GM19452 (cell line): ENCODE results near the gene SELENOH.

ENCODE experiments used
- ATAC-seq: cut with Tn5 transposase; IDR thresholded peaks from one replicate; pipeline ENCODE4 v1.9.1; 2021; ENCODE audit not compliant: unreplicated experiment

SELENOH gene

DNA sequence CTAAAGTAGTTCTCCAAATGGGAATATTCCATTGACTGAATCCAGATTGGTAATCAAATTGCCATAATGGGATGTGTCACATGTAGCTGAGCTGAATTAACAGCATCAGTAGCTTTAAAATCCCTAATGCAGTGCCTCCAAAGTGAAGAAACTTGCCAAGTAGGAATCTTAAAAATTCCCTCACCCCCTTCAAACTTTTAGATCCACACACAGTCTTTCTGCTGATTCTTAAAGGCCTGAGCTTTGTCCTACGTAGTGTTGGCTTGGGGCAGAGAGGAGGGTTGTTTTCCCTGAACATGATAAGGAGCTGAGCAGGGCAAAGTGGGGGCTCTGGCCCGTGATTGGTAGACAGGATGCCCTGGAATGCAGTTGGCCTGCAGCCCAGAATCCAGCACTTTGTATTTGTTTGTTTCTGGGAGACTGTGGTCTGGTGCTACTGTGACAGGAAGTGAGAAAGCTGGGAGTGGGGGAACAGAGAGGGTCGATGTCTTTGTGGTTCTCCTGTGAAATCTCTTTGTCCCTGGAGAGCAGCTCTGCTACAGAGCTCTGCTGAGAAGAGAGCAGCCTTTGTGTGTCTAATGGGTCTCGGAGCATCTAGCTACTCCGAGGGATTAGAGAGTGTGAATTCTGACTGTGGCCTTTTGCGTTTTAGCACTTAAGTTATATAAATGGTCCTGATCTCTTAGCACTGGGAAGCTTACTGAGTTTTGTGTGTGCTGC lies 37.2 kb downstream of the SELENOH start:
- no peak for ATAC-seq

DNA sequence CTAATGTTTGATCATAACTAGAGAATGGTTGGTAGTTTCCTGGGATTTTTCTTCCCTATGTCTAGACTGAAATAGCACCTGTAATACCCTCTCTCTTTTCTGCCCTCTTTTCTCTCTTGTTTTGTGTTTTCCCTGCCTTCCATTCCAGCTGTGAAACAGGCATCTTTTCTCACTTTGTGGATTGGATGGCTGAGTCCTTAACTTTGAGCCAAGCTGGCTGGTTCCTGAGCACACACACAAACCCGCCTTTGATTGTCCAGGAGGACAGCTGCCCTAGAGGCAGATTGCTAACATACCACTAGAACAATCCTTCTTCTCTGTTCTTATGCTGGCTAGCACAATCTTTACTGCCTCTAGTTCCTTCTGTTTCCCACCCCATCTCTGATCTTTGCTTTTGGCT lies 38.0 kb downstream of the SELENOH start:
- no peak for ATAC-seq

DNA sequence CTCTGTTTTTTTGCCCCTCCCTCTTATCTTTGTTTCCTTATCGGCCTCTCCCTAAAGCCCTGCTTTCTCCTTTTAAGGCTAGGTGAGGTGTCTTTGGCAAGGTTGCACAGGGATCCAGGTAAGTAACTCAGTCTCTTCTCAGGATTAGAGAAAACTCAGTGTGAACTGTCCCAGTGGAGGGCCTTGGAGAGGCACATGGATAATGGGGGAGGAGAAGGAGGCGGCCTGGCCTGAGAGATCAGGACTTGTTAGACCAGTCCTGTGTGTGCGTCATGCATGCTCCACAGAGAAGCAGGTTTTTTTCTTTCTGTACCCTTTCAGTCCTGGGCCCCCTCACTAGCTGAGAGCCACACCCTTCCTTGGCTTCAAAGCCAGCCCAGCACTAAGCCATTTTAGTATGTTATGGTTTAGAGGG lies 40.2 kb downstream of the SELENOH start:
- no peak for ATAC-seq

DNA sequence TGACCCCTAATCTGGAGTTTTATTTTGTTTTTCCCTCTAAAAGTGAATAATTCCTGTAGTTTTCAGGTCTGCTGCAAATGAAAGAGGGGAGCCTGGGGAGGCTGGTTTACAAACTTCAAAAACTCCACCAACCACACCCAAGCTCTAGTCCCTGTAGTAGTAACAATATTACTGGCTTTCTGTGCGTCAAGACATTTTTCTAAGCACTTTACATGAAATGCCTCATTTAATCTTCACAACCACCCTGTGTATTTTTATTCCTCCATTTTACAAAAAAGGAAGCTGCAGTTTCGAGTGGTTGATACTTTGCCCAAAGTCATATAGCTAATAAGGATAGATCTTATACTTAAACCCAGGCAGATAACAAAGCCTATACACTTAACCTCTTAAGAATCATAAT lies 43.8 kb downstream of the SELENOH start:
- no peak for ATAC-seq

DNA sequence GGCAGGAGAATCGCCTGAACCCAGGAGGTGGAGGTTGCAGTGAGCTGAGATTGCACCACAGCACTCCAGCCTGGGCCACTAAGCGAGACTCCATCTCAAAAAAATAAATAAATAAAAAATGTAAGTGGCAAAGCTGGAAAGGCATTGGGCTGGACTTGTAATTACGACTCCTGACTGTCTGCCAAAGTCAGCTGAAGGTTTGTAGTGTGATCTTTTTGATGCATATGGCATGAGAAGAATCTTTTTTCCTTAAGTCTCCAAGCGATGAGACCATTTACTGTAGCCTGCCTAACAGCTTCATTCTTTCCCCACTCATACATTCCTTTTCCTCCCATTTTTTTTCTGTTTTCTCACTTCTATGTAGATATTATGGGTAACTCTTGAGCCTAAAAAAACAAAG lies 45.1 kb downstream of the SELENOH start:
- ATAC-seq: no peak

DNA sequence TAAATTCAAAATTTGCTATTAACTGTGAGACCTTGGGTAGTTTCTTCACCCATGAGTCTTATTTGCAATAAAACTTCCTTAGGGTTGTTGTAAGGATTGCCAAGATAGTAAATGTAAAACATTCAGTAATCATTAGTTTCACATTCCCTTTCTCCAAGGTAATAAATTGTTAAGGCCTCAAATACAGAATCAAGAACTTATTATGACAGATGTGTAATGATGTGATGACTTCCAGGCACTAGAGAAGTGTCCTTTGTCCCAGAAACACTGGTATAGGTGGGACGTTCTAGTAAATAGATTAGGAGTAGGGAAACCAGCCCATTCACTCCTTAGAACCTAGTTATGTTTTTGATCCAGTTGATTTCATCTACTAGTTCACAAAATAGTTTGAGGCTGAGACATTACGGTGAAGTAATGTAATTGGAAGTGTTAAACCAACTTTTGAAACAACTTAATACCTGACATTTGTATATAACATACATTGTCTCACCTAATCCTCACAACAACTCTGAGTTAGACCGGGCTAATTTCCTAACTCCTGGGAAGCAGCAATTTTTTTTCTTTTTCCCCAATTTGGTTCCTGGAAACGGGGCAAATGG lies 45.8 kb downstream of the SELENOH start:
- ATAC-seq: no peak

DNA sequence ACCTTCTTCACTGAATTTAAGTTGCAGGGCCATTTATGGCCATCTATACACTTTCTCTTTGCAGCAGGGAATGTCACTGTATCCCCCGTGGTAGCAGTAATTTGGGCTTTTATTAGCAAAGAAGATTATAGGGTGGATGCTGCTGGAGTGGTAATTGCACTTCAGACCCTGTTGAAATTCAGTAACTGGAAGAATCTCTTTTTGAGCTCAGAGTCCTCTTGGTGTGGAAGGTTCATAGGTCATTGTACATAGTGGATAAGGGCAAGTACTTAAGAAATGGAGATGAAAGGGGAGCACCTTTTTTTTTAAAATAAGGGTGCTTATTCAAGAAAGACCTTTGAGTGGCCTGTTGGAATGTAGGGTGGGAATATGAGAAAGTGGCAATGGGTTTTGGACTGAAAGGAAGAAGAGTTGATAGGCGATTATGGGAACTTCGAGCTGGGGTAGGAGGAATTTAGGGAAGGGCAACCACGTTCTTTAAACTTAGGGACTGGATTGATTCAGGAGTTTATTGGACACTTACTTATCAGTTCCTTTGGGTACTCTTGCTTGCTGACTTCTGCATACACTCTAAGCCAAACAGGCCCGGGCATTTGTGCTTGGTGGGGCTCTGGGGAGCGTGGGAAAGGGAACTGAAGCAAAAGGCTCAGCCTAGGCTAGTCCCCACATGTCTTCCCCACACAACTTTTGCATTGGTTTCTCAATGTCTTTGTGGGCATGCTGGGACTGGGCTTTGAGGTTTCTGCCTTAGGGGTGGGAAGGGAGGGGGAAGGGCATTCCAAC lies 46.8 kb downstream of the SELENOH start:
- ATAC-seq: no peak

DNA sequence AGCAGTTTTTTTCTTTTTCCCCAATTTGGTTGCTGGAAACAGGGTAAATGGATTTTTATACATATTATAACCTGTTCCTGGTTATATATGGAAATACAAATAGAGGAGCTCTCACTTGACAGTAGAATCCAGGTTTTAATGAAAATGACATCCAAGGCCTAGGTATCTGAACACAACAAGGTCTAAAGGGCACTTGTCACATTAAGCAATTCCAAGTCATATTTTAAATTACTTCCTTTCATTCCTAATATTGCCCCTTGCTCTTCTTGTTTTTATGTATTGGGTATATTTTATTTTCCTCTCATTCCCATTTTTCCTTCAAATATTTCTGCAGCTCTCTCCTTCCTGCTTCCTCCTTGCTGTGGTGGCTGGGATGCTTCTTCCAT lies 47.4 kb downstream of the SELENOH start:
- ATAC-seq: no peak

DNA sequence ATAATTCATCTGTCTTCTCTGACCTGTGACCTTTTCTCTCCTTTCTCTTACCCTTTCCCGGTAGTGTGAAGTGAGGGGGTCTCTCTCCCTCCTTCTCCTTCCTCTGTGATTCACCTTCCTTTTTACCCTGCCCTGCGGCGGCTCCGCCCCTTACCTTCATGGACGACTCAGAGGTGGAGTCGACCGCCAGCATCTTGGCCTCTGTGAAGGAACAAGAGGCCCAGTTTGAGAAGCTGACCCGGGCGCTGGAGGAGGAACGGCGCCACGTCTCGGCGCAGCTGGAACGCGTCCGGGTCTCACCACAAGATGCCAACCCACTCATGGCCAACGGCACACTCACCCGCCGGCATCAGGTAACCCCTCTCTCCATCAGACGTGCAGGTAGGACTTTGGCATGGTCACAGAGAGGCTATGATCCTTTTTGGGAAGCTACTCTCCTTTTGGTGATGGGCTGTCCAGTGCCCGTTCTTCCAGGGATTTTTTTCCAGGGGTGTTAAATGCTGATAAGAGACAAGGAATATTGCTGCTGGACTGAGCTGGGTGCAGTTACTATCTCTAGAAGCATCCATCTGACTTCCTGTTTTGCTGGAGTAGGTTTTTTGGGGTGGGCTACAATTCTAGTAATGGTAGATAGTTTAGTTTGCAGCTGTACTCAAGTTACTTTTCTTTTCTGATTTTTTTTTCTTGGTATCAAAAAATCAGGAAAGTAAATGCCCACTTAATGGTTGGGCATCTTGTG lies 50.2 kb downstream of the SELENOH start:
- ATAC-seq: peak; percentile 4

DNA sequence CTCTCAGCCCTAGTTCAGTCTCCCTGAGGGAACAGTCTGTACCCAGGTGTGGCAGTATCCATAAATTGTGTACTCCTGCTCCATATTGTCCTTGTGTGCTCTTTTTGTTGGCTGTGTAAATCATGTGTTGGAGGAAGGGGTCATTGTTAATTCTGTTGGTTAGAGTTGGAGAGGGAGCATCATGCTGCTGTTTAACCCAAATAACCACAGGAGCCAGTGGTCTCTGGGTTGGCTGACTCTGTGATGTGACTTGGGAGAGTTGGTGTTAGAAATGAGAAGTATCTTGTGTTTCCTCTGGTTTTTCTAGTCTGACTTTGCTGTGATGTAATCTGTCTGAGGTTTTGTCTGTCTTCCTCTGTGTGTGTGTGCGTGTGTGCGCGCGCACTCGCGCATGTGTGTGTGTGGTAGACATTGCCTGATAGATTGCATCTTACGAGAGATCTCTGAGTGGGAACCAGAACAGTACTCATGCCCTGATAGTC lies 50.8 kb downstream of the SELENOH start:
- peak; percentile 76 for ATAC-seq

DNA sequence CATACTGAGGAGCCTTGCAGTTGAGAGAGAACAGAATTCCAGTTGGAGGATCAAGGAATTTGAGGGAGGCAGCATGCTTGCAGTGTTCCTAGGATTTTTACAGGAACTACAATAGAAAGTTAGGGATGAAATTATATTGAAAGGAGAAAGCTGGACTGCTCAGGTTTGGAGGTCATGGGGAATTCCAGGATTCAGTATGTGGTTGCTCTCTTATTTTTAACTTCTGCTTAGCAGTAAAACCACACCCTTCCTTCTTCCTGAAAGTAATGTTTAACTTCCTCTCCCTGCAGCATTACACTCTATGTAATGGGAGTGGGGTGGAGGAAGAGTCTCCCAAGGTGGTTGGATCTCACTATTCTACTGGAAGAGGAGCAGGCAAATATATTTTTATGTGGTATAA lies 51.6 kb downstream of the SELENOH start:
- peak; percentile 24 for ATAC-seq
